Left hindlimb (tissue), 1 donor: ENCODE measurements around the gene TNFRSF8.
A peak's percentile ranks its signal among the peaks of the same experiment; 100 is the strongest.

Experiments used
- DNase-seq: peaks from one replicate; pipeline ENCODE4 v3.0.0-alpha.2; 2018

TNFRSF8 gene

DNA sequence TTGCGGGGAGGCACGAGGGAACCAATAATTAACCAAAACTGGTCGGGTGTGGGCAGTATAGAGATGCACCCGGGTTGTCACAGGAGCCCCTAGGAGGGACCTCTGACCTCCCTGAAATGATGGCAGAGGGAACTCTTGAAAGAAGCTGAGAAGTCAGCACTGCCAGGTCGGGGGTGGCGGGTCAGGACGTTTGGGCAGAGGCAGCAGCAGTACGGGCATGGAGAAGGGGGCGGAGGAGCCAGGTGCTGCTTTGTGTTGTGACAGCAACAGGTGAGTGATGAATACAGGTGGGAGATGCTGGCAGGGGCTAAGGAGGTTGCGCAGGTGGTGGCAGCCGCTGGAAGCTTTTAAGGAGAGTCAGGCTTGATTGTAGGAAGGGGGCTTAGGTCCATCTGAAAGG, 115.4 kb downstream of the TNFRSF8 start:
- no peak for DNase-seq

DNA sequence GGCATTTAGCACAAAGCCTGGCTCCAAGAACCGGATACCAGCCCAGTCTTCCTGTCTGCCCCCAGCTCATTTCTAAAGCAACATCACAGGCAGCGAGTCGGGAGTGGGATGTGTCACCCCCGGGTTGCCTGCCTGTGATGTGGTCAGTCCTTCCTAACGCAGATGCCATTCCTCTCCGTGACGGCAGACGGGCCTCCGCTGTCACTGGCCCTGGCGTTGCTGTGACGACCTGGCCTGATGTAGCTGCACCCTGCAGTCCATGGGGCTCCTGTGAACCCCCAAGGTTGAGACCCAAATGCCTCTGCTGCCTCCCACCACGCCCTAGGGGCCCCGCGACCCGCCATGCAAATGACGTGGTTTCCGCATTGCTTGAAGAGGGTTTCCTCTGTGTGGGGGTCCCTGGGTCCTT, 116.0 kb downstream of the TNFRSF8 start:
- no peak for DNase-seq

- no peak for DNase-seq
These were observed 116.6 kb downstream of the TNFRSF8 start for GRCh38 chr1:12179676-12180075.

DNA sequence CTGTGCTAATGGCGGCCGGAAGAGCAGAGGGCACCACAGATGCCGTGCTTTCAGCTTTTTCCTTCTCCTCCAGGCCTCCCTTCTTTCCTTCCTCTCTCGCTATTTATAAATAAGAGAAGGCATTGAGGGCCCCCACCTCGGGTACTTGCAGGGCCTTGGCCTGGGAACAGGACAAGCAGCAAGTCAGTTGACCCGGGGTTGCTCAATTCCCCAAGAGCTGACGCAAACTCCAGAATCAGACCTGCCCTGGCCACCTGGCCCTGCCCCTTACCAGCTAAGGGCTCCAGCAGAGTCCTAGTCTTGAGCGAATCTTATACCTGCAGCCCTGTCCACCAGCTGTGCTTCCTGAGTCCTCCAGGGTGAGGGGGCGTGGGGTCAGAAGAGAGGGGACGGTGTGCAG, 117.2 kb downstream of the TNFRSF8 start:
- no peak for DNase-seq

DNA sequence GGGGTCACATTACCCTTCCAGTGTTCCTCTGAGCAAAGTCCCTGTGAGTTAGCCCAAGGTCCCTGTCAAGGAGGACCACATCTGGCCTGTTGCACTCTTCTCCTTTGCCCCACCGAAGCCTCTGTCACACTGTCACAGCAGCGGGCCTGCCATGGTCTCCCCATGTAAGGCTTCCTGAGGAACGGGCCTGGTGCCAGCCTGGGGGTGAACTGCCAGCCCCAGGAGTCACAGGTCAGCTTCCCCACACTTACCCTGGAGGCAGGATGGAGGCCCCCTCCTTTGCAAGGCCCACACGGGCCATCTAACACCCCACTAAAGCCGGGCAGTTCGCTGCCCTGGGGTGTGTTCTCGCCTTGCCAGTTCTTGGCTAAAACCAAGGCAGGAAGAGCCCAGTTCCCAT, 117.8 kb downstream of the TNFRSF8 start:
- DNase-seq = no peak

- DNase-seq = no peak
These were observed 118.5 kb downstream of the TNFRSF8 start for GRCh38 chr1:12181568-12181967.

- DNase-seq = no peak
These were observed 119.4 kb downstream of the TNFRSF8 start for GRCh38 chr1:12182410-12182984.

DNA sequence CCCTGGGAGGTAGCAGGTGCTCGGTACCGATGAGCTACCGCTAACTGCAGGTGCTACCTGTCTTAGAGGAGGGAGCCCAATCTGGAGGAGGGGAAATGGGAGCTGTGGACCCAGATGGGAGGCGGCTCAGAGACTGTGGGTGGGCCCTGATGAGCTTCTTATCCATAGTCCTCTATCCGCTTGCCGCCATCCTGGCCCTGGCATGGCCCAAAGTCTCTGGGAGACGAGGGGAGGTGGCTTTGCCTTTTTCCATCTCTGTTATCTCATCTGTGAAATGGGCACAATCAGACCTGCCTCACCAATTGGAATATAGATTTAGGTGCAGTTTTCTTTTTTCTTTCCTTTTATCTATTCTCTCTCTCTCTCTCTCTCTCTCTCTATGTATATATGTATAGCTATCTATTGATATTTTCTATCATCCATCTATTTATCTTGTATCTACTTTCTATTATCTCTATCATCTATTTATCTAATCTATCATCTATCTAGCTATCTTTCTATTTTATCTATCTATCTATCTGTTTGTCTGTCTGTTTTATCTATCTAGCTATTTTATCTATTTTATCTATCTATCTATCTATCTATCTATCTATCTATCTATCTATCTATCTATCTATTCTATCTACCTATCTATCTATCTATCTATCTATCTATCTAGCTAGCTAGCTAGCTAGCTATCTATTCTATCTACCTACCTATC, 120.1 kb downstream of the TNFRSF8 start:
- DNase-seq = no peak

- DNase-seq = peak; percentile 75
These were observed 121.0 kb downstream of the TNFRSF8 start for GRCh38 chr1:12184008-12184681.

DNA sequence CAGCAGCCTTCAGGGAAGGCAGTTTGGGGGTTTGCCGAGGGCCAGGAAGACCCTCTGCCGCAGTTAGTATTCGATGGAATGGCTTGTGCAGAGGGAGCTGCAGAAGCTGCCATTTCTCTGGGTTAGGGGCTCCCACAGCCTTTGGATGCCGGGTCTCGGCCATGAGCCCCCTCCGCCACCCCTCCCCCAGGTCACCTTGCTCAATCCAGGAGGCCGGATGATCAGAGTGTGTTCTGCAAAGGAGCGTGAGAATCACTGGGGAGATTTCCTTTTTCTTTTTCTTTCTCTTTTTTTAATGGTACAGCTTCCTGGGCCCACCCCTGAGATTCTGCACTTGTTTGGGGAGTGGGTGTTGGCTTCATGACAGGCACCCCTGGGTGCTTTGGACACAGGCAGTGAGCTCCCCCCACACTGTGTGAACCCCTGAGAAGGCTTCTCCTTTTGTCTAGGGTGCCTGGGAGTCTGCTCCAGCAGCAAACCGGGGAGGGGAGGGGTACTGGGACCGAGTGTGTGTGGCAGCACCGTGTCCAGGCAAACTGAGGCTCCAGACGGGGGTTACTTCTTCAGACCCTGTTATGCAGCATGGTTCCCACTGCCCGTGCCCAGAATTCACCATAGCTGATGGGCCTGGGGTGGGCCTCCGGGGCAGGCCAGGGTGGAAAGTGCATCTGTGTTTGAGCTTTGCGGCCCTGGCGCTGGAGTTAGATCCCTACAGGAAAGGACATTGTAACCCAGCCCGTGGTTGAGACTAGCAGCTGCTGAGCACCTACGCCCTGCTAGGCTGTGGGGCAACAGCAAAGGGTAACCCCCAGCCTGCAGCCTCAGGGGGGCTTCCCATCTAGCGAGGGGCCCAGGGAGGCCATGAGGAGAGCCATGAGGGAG, 122.2 kb downstream of the TNFRSF8 start:
- no peak for DNase-seq

DNA sequence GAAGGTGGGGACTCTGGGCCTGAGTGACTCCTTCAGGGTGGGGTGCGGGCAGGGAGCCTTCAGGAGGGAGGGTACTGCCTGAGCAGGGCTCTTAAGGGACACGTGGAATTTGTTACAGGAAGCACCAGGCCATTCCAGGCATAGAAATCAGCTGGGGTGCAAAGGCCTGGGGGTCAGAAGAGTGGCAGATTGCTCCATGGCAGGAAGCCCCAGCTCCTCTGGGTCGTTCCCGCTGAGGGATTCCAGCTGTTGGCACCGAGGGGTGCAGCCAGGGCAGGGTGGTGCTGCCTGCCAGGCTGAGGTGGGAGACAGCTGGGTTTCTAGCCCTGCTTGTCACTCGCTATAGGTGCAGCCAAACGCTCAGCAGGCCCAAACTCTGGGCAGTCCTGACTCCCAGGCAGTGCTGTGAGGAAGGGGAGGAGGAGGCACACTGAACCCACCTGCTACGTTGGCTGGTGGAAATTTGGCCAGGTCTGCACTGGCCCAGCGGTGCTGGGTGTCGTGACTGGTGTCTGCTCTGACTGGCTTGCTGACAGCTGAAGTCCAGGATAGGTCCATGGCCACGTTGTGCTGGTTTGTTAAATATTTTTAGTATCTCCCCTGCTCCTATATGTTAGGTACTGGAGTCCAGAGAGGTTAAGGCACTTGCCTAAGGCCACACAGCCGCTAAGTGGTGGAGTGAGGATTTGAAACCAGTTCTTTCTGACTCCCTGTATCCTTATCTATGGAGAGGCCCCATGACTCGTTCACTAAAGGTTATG, 123.0 kb downstream of the TNFRSF8 start:
- DNase-seq = no peak

GRCh38 chr1:12186679-12186985, 123.5 kb downstream of the TNFRSF8 start:
- no peak for DNase-seq

DNA sequence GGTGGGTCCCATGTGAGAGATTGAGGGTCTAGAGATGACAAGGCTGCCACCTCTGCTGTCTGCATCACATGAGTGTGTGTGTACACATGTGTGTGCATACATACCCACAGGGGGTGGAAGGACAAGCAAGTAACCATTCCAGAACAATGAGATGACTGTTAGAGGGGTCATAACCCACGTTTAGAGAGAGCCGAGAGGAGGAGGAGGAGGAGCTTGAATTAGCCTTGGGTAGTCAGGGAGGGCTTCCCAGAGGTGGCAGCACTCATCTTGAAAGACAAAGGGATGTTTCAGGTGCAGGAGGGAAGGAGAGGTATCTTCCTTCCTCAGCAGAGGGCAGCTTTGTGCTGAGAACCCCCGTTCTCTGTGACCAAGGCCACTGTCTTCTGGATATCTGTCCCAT, 125.0 kb downstream of the TNFRSF8 start:
- DNase-seq = no peak

DNA sequence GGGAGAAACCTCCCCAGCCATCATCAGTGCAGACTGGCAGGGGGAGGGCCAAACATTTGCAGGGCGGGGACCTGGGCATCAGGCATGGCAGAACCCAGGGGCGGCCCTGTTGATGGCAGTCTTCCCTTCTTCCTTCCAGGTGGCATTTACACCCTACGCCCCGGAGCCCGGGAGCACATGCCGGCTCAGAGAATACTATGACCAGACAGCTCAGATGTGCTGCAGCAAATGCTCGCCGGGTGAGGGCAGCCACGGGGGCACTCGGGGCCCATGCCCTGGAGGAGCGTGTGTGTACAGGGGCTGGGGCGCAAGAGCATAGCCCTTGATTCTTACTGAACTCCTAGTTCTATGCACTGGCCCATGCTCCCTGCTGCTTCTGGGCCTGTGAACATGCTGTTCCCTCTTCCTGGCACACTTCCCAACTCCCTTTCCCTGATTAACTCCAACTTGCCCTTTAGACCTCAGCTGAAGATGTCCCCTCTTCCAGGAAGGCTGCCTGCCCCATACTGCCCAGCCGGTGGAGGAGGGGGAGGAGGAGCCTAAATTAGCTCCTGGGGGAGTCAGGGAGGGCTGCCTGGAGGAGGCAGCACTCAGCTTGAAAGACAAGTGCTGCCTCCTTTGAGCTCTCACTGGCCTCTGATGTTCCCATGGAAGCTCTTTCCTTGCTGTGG, 125.7 kb downstream of the TNFRSF8 start:
- DNase-seq = no peak

- DNase-seq = no peak
These were observed 126.2 kb downstream of the TNFRSF8 start for GRCh38 chr1:12189328-12189682.

GRCh38 chr1:12191242-12192032, 128.3 kb downstream of the TNFRSF8 start:
- no peak for DNase-seq
